K562 (cell line): ENCODE measurements around the gene CAMSAP3. TPM values are rescaled to one million over a fixed set of nuclear protein-coding genes. Genes with fewer than 3 reads are reported as not detected.

ENCODE experiments used
- BCL6 ChIP-seq: fragments of 250-450 bp; sonication (Bioruptor Pico); IDR thresholded peaks from 2 replicates; pipeline ENCODE4 v1.4.0; 2020
- CCNT2 ChIP-seq: IDR thresholded peaks from 2 replicates; pipeline ENCODE4 v1.6.1; 2011; ENCODE audit warnings: borderline replicate concordance, low read depth, mild to moderate bottlenecking, moderate library complexity, mixed read lengths, low read length; ENCODE audit not compliant: insufficient read length; ENCODE audit errors: extremely low read depth
- COPS2 ChIP-seq: fragments of 450-650 bp; conservative IDR thresholded peaks from 2 replicates; pipeline ENCODE4 v1.6.1; 2016; ENCODE audit warnings: mild to moderate bottlenecking, moderate library complexity
- ETV1 ChIP-seq: fragments of 450-650 bp; conservative IDR thresholded peaks from 2 replicates; pipeline ENCODE4 v1.6.1; 2016; ENCODE audit warnings: missing genetic modification characterization, control low read depth, low read depth, missing compliant biosample characterization
- KDM4B ChIP-seq, 2 experiments: fragments of 450-650 bp in 1 of 2; sonication (generic) in 1 of 2; IDR thresholded peaks; 2 replicates each; pipeline ENCODE4 v1.6.1; 2016 to 2017; ENCODE audit warnings: borderline replicate concordance in 2 of 2, antibody characterized with exemption in 1 of 2, low read depth in 1 of 2, mild to moderate bottlenecking in 1 of 2
- KLF16 ChIP-seq: IDR thresholded peaks from 2 replicates; pipeline ENCODE4 v1.6.1; 2016; ENCODE audit warnings: antibody characterized with exemption
- LEF1 ChIP-seq: fragments of 450-650 bp; IDR thresholded peaks from 2 replicates; pipeline ENCODE4 v1.6.1; 2016; ENCODE audit warnings: mild to moderate bottlenecking
- NFE2 ChIP-seq: IDR thresholded peaks from 2 replicates; pipeline ENCODE4 v1.6.1; 2014; ENCODE audit warnings: antibody characterized with exemption, low read depth
- NFRKB ChIP-seq: fragments of 450-650 bp; IDR thresholded peaks from 2 replicates; pipeline ENCODE4 v1.6.1; 2016; ENCODE audit warnings: low read depth
- POLR2AphosphoS2 ChIP-seq: IDR thresholded peaks from 2 replicates; pipeline ENCODE4 v1.6.1; 2012; ENCODE audit warnings: low read length, improper control_type of control experiment
- POLR2AphosphoS5 ChIP-seq: IDR thresholded peaks from 2 replicates; pipeline ENCODE4 v1.6.1; 2011; ENCODE audit warnings: mild to moderate bottlenecking, low read depth, low read length, moderate library complexity; ENCODE audit not compliant: control insufficient read depth, insufficient read depth
- SAP30 ChIP-seq: fragments of 200-600 bp; sonication (generic); IDR thresholded peaks from 2 replicates; pipeline ENCODE4 v1.6.1; 2012; ENCODE audit warnings: borderline replicate concordance, low read depth, mild to moderate bottlenecking, moderate library complexity, low read length, control low read depth, inconsistent platforms; ENCODE audit not compliant: insufficient read depth, poor library complexity, severe bottlenecking
- SUPT5H ChIP-seq: fragments of 450-650 bp; IDR thresholded peaks from 2 replicates; pipeline ENCODE4 v1.6.1; 2016
- TCF3 ChIP-seq: sonication (generic); formaldehyde crosslinking; IDR thresholded peaks from 2 replicates; pipeline ENCODE4 v1.4.0; 2020; ENCODE audit warnings: mild to moderate bottlenecking, missing genetic modification reagents
- U2AF1 ChIP-seq: fragments of 200-400 bp; formaldehyde crosslinking; optimal IDR thresholded peaks from 2 replicates; pipeline ENCODE3; 2017; ENCODE audit warnings: mild to moderate bottlenecking, low read depth, low read length, moderate library complexity
- ZNF140 ChIP-seq: fragments of 250-450 bp; sonication (Bioruptor Pico); IDR thresholded peaks from 2 replicates; pipeline ENCODE4 v1.8.0; 2021; ENCODE audit warnings: moderate library complexity, mild to moderate bottlenecking, inconsistent platforms
- ZNF184 ChIP-seq: sonication (generic); formaldehyde crosslinking; IDR thresholded peaks from 2 replicates; pipeline ENCODE4 v1.5.0; 2020; ENCODE audit warnings: missing genetic modification reagents
- ZNF717 ChIP-seq: fragments of 250-450 bp; sonication (Bioruptor Pico); IDR thresholded peaks from 2 replicates; pipeline ENCODE4 v1.5.0; 2021
- polyA plus RNA-seq, 8 experiments: library from polyadenylated mRNA; depleted of rRNA in 4 of 8; stranded (reverse) in 5 of 8; unstranded in 3 of 8; fragments of >200 nt; fragmentation: Nextera tagmentation in 2 of 8; fragmentation: Illumina TruSeq in 1 of 8; extraction: Ambion mirVana in 2 of 8; extraction: Trizol in 1 of 8; gene quantifications; 2 replicates each; pipeline versions ENCODE4 v1.2.1 to v1.2.3, GENCODE V29; 2011 to 2014; ENCODE audit warnings: inconsistent platforms in 1 of 8, missing spikeins in 1 of 8
- total RNA-seq, 7 experiments: library from RNA; depleted of rRNA in 6 of 7; stranded (reverse); fragments of >200 nt in 6 of 7; fragmentation: Illumina TruSeq in 2 of 7; extraction: Trizol in 2 of 7; gene quantifications; 2 replicates each; pipeline versions ENCODE4 v1.2.1 to v1.2.3, GENCODE V29; 2011 to 2021; ENCODE audit warnings: low replicate concordance in 1 of 7
- TF ChIP-seq, protein P1 (sequence below): fragments of 450-650 bp; formaldehyde crosslinking; conservative IDR thresholded peaks from 2 replicates; pipeline ENCODE4 v1.4.0; 2022; ENCODE audit warnings: mild to moderate bottlenecking, missing genetic modification characterization
- TF ChIP-seq, protein P2 (sequence below), 2 experiments: IDR thresholded peaks; 2 replicates each; pipeline ENCODE4 v1.6.1; 2012; ENCODE audit warnings: improper control_type of control experiment in 2 of 2, low read depth in 2 of 2, low read length in 2 of 2, borderline replicate concordance in 1 of 2
- TF ChIP-seq, protein P3 (sequence below), 2 experiments: fragments of 450-650 bp; IDR thresholded peaks; 2 replicates each; pipeline ENCODE4 v1.6.1; 2016
- TF ChIP-seq, protein P4 (sequence below): fragments of 200-800 bp; sonication (Bioruptor generic); IDR thresholded peaks from 2 replicates; pipeline ENCODE4 v1.6.1; 2017; ENCODE audit warnings: missing genetic modification characterization, missing compliant biosample characterization

CAMSAP3 gene
- total and polyA plus RNA-seq, 9 of the 15 experiments (the other 6 are each of a cell fraction or from before 2014, with no cell fraction given) = 0.01 to 0.89 (median 0.22) TPM; not detected in 1

DNA sequence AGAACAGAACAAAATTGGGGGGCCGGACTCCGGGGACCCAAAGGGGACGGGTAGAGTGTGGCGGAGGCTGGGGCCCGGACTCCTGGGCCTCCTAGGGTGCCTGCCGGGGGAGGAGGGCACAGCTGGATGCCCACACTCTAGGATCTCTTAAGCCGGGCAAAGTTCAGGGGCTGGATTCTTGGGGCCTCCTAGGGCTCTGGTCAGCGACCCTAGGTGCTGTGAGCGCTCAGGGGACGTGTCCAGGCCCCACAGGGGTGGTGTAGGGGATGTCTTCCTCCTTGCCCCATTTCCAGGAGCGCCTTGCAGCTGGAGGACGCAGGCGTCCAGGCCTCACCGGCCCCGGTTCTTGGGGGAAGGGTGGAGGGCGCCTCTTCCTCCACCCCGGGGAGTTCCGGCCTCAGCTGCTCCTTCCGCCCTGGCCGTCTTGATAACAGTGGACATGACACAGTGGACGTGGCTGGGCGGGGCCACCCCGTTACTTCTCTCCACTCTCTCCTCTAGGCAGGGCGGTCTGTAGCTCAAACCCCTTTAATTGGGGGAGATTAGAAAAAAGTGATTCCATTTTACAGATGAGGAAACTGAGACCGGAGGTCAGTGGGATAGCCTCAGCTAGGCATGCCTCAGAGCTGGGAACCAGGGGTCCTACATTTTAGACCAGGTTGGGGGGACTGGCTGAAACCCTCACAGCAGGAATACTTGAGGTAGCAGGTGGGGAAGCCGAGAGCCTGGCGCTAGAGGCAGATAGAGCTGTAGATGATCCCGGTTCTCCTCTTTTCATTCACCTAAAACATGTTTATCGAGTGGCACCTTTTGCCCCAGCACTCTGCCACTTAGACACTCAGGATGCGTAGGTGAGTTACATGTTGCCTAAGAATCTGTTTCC, 42.0 kb downstream of the CAMSAP3 start (continued):
- no peak for TF ChIP-seq LEF1
- TF ChIP-seq, protein P1, sequence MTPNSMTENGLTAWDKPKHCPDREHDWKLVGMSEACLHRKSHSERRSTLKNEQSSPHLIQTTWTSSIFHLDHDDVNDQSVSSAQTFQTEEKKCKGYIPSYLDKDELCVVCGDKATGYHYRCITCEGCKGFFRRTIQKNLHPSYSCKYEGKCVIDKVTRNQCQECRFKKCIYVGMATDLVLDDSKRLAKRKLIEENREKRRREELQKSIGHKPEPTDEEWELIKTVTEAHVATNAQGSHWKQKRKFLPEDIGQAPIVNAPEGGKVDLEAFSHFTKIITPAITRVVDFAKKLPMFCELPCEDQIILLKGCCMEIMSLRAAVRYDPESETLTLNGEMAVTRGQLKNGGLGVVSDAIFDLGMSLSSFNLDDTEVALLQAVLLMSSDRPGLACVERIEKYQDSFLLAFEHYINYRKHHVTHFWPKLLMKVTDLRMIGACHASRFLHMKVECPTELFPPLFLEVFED (CRISPR knock-in tag) = no peak
- TF ChIP-seq NFE2 = no peak
- TF ChIP-seq ZNF140 (CRISPR knock-in tag) = no peak
- TF ChIP-seq POLR2AphosphoS2 = no peak
- TF ChIP-seq SAP30 = peak; percentile 59
- peak; percentile 73 for TF ChIP-seq SUPT5H
- TF ChIP-seq, protein P2, sequence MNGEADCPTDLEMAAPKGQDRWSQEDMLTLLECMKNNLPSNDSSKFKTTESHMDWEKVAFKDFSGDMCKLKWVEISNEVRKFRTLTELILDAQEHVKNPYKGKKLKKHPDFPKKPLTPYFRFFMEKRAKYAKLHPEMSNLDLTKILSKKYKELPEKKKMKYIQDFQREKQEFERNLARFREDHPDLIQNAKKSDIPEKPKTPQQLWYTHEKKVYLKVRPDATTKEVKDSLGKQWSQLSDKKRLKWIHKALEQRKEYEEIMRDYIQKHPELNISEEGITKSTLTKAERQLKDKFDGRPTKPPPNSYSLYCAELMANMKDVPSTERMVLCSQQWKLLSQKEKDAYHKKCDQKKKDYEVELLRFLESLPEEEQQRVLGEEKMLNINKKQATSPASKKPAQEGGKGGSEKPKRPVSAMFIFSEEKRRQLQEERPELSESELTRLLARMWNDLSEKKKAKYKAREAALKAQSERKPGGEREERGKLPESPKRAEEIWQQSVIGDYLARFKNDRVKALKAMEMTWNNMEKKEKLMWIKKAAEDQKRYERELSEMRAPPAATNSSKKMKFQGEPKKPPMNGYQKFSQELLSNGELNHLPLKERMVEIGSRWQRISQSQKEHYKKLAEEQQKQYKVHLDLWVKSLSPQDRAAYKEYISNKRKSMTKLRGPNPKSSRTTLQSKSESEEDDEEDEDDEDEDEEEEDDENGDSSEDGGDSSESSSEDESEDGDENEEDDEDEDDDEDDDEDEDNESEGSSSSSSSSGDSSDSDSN (IDR thresholded peaks at IDR 0.05; ENCODE audit: borderline replicate concordance in 1 of 2, low read depth in 2 of 2, low read length in 2 of 2) = peak in 1 of 2 experiments; percentile 64; a peak in 1 of 4 replicates
- no peak for TF ChIP-seq COPS2
- TF ChIP-seq CCNT2 = no peak
- TF ChIP-seq BCL6 (CRISPR knock-in tag) = no peak
- TF ChIP-seq POLR2AphosphoS5 = peak; percentile 50; the same call in 1 of the 2 replicates
- TF ChIP-seq, protein P3, sequence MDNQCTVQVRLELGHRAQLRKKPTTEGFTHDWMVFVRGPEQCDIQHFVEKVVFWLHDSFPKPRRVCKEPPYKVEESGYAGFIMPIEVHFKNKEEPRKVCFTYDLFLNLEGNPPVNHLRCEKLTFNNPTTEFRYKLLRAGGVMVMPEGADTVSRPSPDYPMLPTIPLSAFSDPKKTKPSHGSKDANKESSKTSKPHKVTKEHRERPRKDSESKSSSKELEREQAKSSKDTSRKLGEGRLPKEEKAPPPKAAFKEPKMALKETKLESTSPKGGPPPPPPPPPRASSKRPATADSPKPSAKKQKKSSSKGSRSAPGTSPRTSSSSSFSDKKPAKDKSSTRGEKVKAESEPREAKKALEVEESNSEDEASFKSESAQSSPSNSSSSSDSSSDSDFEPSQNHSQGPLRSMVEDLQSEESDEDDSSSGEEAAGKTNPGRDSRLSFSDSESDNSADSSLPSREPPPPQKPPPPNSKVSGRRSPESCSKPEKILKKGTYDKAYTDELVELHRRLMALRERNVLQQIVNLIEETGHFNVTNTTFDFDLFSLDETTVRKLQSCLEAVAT (IDR thresholded peaks at IDR 0.05) = no peak
- TF ChIP-seq KDM4B (IDR thresholded peaks at IDR 0.05; ENCODE audit: borderline replicate concordance in 2 of 2, low read depth in 1 of 2) = peak in 1 of 2 experiments; percentile 64; a peak in 1 of 4 replicates
- TF ChIP-seq TCF3 (CRISPR knock-in tag) = peak; percentile 49
- TF ChIP-seq ZNF717 (CRISPR knock-in tag) = no peak
- TF ChIP-seq, protein P4, sequence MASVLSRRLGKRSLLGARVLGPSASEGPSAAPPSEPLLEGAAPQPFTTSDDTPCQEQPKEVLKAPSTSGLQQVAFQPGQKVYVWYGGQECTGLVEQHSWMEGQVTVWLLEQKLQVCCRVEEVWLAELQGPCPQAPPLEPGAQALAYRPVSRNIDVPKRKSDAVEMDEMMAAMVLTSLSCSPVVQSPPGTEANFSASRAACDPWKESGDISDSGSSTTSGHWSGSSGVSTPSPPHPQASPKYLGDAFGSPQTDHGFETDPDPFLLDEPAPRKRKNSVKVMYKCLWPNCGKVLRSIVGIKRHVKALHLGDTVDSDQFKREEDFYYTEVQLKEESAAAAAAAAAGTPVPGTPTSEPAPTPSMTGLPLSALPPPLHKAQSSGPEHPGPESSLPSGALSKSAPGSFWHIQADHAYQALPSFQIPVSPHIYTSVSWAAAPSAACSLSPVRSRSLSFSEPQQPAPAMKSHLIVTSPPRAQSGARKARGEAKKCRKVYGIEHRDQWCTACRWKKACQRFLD (CRISPR knock-in tag) = no peak
- no peak for TF ChIP-seq ZNF184 (CRISPR knock-in tag)
- TF ChIP-seq ETV1 (tag) = peak; percentile 98
- no peak for TF ChIP-seq U2AF1
- no peak for TF ChIP-seq KLF16
- TF ChIP-seq NFRKB = peak; percentile 92
